GM18499 (cell line): Measurements from ENCODE around the gene NSUN5.
"Not testable (repeated sequence)": the region's sequence is repeated elsewhere in the genome, so short reads cannot be mapped to it uniquely, and the experiment has no call there.

Experiments
- ATAC-seq: cut with Tn5 transposase; IDR thresholded peaks from one replicate; pipeline ENCODE4 v1.9.1; 2021; ENCODE audit warnings: moderate number of reproducible peaks; ENCODE audit not compliant: insufficient read depth, unreplicated experiment

Gene NSUN5

GRCh38 chr7:73301108-73301507 lies 7.5 kb downstream of the NSUN5 start:
- not testable (repeated sequence) for ATAC-seq

GRCh38 chr7:73299812-73300211 lies 8.8 kb downstream of the NSUN5 start:
- ATAC-seq: not testable (repeated sequence)

GRCh38 chr7:73297706-73298105 lies 10.9 kb downstream of the NSUN5 start:
- not testable (repeated sequence) for ATAC-seq

DNA sequence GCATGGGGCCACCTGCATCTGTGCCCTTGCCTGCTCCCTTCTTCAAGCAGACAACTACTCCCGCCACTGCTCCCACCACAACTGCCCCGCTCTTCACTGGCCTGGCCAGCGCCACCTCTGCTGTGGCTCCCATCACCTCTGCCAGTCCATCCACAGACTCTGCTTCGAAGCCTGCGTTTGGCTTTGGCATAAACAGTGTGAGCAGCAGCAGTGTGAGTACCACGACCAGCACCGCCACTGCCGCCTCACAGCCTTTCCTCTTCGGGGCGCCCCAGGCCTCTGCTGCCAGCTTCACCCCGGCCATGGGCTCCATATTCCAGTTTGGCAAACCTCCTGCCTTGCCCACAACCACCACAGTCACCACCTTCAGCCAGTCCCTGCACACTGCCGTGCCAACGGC lies 11.4 kb downstream of the NSUN5 start:
- ATAC-seq: not testable (repeated sequence)

DNA sequence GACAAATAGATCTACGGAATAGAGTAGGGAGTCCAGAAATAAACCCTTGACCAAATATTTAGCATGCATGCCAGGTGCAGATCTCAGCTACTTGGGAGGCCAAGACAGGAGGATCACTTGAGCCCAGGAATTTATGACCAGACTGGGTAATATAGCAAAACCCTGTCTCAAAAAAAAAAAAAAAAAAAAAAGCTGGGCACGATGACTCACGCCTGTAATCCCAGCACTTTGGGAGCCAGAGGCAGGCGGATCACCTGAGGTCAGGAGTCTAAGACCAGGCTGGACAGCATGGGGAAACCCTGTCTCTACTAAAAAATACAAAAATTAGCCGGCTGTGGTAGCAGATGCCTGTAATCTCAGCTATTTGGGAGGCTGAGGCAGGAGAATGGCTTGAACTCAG lies 31.4 kb downstream of the NSUN5 start:
- not testable (repeated sequence) for ATAC-seq

DNA sequence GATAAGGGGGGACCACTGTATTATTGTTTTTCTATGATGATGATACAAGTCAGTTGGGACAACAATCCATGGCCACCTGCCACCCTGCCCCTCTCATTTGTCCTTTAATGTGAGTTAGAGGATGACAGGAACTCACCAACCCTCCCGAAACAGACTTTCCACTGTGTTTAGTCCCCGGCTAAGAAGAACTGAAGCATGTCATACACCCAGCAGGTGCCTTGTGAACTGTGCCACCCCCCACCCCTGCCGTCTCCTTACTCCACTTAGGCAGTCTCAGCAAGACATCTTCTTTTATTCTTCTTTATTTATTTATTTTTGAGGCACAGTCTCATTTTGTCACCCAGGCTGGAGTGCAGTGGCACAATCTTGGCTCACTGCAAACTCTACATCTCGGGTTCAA lies 40.8 kb downstream of the NSUN5 start:
- ATAC-seq: not testable (repeated sequence)

DNA sequence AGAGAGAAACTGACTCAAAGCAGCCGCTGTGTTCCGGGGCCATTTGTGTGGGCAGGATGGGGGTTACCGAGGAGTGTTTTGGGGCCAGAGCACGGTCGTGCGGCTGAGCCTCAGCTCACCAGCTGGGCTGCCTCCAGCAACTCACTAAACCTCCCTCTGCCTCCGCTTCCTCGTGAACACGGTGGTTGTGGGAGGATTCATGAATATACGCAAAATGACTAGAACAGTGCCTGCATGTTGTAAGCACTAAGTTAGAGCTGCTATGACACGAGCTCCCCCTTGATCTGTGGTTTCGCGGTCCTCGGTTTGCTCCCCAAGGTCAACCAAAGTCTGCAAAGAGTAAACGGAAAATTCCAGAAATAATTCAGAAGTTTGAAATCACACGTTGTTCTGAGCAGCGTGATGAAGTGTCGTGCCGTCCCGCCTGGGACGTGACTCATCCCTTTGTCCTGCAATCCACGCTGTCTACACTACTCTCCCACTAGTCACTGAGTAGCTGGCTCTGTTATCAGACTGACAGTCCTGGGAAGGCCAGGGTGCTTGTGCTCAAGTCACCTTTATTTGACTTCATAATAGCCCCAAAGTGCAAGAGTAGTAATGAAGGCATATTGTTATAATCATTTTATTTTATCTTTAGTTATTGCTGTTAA lies 41.8 kb downstream of the NSUN5 start:
- ATAC-seq: peak; percentile 53

- ATAC-seq: not testable (repeated sequence)
These were observed 46.2 kb downstream of the NSUN5 start for GRCh38 chr7:73262416-73262815.
